T-helper 9 cell (primary cell): Measurements from ENCODE around the gene RPS6KA2.

Experiments
- DNase-seq: peaks from one replicate; pipeline ENCODE4 v3.0.0-alpha.2; 2020

RPS6KA2 gene

GRCh38 chr6:166462461-166463135 is 164.5 kb downstream of the RPS6KA2 start:
- DNase-seq: no peak

DNA sequence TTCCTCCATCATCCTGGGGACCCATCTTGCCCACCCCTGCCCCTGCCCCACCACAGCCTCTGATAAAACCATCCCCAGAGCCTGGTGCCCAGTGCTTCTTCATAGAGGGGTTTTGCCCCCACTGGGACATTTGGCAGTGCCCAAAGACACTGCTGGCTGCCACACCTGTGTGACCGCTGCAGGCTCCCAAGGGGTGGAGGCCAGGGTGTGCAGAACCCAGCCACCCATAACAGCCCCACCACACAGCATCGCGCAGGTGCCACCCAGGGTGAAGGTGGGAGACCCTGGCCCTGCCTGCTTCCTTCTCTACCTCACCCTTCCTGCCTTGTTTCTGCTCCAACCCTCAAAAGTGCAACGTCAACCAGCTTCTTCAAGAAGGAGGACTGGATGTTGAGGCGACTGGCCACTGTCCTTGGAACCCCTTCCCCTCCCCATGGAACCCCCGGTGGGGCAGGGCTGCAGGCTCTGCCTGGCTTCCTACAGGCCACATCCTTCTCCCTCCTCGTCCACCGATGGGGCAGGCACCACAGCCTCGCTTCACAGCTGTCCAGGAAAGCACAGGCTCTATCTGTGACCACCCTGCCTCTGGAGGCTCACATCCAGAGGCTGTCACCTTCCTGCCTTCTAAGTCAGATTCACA is 165.1 kb downstream of the RPS6KA2 start:
- DNase-seq: no peak

DNA sequence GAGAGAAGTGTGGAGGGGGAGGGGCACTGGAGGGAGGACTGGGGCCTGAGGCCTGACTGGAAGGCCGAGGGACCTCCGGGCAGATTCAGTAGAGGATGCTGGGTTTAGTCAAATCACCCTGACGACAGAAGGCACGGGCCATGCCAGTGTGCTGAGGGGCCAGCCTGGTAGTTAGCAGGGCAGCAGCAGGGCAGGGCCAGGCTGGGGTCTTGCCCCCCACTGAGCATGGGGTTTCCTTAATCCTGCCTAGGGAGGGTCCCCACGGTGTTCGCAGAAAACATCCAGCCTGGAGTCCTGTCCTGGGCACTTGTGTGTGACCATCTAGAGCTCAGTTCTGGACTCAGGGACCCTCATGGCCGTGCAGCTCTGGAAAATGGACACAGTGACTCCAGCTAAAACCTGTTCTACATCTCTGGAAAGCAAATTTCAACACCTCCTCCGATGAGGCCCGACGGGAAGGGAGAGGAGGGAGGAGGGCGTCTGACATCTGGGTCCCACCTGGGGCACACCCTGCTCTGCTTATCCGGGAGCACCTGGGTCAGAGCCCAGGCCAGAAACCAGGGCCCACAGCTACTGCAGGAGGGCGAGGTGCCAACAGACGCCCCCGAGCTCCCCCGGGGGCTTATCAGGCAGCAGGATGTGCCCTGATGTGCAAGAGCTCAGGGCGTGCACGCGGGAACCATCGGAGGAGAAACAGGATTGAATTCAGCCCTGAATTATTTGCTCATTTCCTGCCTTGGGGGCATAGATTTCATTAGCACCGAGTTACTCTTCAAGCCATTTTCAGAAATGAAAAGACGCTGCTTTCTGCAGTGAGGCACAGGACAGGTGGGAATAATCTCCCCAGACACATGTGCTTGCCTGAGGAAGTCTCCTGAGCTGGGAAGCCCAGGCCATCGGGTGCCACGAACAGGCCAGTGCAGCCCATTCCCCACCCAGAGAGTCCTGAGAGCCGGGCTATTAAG is 166.3 kb downstream of the RPS6KA2 start:
- DNase-seq: no peak

GRCh38 chr6:166459906-166460305 is 167.1 kb downstream of the RPS6KA2 start:
- DNase-seq: no peak

- no peak for DNase-seq
Observed at GRCh38 chr6:166459272-166459671, 167.8 kb downstream of the RPS6KA2 start.

- DNase-seq: no peak
Observed at GRCh38 chr6:166456395-166457156, 170.5 kb downstream of the RPS6KA2 start.

- no peak for DNase-seq
Observed at GRCh38 chr6:166454692-166455515, 172.1 kb downstream of the RPS6KA2 start.

DNA sequence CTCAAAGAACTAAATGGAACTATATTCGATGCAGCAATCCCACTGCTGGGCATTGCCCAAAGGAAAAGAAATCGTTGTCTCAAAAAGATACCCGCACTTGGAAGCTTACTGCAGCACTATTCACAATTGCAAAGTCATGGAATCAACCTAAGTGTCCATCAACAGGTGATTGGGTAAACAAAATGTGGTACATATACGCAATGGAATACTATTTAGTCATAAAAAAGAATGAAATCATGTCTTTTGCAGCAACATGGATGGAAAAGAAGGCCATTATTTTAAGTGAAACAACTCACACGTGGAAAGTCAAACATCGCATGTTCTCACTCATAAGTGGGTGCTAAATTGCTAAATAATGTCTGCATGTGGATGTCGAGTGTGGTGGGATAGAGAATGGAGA is 173.4 kb downstream of the RPS6KA2 start:
- DNase-seq: no peak

DNA sequence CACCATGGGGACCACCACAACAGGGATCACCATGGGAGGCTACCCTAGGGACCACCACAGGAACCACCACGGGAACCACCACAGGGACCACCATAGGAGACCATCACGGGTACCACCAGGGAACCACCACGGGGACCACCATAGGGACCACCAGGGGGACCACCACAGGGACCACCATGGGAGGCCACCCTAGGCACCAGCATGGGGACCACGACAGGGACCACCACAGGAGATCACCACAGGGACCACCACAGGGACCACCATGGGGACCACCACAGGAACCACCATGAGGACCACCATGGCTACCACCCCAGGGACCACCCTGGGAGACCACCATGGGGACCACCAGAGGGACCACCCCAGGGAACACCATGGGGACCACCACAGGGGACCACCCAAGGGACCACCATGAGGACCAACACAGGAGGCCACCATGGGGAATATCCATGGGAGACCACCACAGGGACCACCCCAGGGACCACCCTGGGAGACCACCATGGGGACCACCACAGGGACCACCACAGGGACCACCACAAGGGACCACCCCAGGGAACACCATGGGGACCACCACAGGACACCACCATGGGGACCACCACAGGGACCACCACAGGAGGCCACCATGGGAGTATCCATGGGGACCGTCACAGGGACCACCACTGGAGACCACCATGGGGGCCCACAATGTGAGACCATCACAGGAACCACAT is 176.7 kb downstream of the RPS6KA2 start:
- DNase-seq: no peak

- DNase-seq: no peak
Observed at GRCh38 chr6:166449641-166450040, 177.4 kb downstream of the RPS6KA2 start.

GRCh38 chr6:166449036-166449435 is 178.0 kb downstream of the RPS6KA2 start:
- DNase-seq: no peak

- DNase-seq: no peak
Observed at GRCh38 chr6:166448432-166448831, 178.6 kb downstream of the RPS6KA2 start.

DNA sequence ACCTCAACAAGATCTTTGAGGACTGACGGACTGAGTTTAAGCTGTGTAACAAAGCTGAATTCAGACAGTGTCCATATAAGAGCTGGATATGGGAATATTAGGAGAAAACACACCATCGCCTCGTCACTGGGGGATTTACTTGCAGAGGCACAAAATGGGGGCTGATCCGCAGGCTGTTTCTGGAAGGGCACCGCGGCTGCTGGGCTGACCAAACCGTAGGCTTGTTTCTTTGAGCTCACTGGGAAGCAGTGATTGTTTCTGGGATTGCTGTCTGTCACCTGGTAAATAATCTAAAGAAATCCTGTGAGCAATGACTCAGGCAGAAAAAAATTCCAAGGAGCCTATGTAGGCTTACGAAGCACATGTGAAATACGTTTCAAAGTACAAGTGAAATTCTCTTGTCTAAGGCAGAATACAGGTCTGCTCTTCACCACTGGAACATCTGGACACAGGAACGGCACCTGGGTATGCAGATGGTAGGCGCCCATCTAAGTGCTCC is 180.4 kb downstream of the RPS6KA2 start:
- no peak for DNase-seq

DNA sequence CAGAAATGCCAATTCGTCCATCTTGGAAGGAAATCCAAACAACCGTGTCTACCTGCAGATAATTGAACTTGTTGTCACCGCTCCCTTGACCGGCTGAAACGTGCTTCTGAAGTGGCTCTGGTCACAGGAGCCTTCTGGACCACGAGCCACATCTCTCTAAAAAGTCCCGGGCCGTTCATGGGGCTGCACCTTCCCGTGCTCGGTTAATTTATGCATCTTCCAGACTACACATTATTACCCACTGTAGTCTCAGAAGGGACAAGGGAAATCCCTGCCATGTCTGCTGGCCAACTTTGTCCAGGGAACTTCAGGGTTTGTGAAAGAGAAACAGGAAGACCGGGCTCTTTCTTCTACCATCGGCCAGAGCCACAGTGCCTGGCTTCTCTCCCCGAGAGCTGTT is 180.9 kb downstream of the RPS6KA2 start:
- DNase-seq: no peak

DNA sequence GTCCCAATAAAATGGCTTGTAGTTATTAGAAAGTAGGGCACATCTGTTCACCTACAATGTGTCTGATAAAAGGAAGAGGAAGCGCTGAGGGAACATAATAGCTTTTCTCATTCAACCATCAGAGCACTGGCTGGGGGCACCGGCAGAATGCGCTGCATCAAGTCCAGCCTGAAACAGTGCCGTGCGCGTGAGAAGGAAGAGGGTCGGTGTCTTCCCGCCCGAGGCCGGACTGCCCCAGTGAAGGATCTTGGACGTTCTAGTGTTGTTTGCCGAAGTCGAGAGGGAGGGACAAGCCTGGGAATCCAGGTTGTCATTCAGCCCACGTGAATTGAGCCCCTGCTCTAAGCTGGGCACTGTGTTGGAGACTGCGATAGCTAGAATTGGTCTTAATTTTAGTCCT is 182.6 kb downstream of the RPS6KA2 start:
- DNase-seq: no peak

- no peak for DNase-seq
Observed at GRCh38 chr6:166443166-166443565, 183.9 kb downstream of the RPS6KA2 start.

- no peak for DNase-seq
Observed at GRCh38 chr6:166442131-166442685, 184.8 kb downstream of the RPS6KA2 start.

DNA sequence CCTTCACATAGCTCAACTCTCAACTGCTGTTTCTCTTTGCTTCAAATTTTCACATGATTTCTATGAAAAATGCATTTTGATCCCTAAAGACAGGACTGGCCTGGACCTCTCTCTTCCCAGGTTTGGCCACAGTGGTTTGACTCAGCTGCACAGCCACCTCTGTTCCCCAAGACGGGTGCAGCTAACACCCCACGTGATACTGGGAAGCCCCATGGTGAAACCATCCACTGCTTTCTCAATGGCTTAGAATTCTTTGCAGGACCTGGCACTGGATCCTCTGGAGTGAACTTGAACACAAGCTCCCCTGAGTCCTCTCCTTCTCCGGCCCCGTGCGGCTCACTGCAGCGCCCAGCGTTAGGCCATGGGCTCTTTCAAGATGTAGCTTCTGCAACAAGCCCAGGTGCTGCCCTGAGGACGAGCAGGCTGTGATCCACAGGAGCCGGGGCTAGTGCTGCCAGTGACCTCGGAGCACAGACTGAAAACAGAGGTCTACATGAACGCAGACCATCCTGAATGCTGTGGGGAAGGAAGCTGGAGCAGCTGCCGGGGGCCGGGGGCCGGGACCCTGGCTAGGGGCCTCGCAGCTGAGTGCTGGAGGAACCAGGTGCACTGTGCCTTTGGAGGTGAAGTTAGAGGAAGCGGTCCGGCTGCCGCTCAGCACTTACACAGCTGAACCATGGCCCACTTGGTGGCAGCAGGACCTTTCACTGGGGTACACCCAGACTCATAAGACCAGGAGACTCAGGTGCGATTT is 185.5 kb downstream of the RPS6KA2 start:
- no peak for DNase-seq

- DNase-seq: no peak
Observed at GRCh38 chr6:166440729-166441128, 186.3 kb downstream of the RPS6KA2 start.

DNA sequence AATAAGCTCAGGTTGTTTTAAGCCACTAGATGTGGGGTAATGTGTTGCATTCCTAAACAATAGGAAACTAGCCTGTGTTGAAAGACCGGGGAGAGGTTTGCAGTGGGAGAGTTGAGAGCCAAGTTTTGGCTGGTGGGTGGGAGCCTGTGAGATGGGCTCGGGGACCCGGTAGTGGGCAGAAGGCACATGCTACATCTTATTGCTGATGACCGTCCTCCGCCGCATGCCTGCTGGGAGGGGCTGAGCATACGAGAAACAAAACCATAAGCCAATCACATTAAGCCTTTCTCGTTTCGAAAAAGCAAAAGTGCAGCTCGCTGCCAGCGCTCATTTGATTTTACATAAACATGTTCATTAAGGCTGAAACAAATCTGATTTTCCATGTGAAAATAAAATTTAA is 186.9 kb downstream of the RPS6KA2 start:
- no peak for DNase-seq
